A673 (cell line): ENCODE measurements around the gene MYMK. TPM values are rescaled to one million over a fixed set of nuclear protein-coding genes. Genes with fewer than 3 reads are reported as not detected.

Experiments used
- BruUV-seq: library from RNA; stranded (reverse); fragments of 400-500 nt; replicated peaks from 2 replicates; lab custom pipeline; 2021; lab: Mats Ljungman, UMichigan
- CTCF ChIA-PET: fragments of 300-600 bp; sonication (Branson Sonifier 250); formaldehyde crosslinking; loops from one replicate; lab custom pipeline; 2022; ENCODE audit warnings: antibody characterized with exemption; lab: Charles Lee
- POLR2A ChIA-PET: fragments of 300-600 bp; sonication (Branson Sonifier 250); formaldehyde crosslinking; loops from one replicate; lab custom pipeline; 2022; ENCODE audit warnings: antibody characterized with exemption; ENCODE audit not compliant: low non-redundant PET; lab: Charles Lee
- DNase-seq: peaks from one replicate; pipeline ENCODE4 v3.0.0-alpha.2; 2015; ENCODE audit warnings: low spot score
- H3K27ac ChIP-seq: fragments of 200-600 bp; sonication (generic); 2 replicates; pipeline ENCODE4 v1.5.1; 2016; ENCODE audit warnings: mixed run types, low read depth, mild to moderate bottlenecking, mixed read lengths, antibody characterized with exemption, low read length; ENCODE audit not compliant: poor library complexity, severe bottlenecking
- H3K27me3 ChIP-seq: fragments of 200-600 bp; sonication (generic); replicated peaks from 2 replicates; pipeline ENCODE4 v1.6.1; 2017; ENCODE audit warnings: mixed run types, low read depth, mild to moderate bottlenecking, mixed read lengths, antibody characterized with exemption, low read length; ENCODE audit not compliant: insufficient read depth, poor library complexity
- H3K36me3 ChIP-seq: fragments of 200-600 bp; sonication (generic); 2 replicates; pipeline ENCODE4 v1.6.1; 2016; ENCODE audit warnings: mixed run types, mild to moderate bottlenecking, mixed read lengths, antibody characterized with exemption, low read length; ENCODE audit not compliant: insufficient read depth, poor library complexity, severe bottlenecking
- H3K4me1 ChIP-seq: fragments of 200-600 bp; sonication (generic); 2 replicates; pipeline ENCODE4 v1.6.1; 2017; ENCODE audit warnings: mixed run types, mild to moderate bottlenecking, mixed read lengths, antibody characterized with exemption, low read length; ENCODE audit not compliant: insufficient read depth, poor library complexity, severe bottlenecking
- H3K4me3 ChIP-seq: fragments of 200-600 bp; sonication (generic); 2 replicates; pipeline ENCODE4 v1.5.1; 2016; ENCODE audit warnings: low read depth, mixed run types, mild to moderate bottlenecking, mixed read lengths, low read length; ENCODE audit not compliant: poor library complexity, severe bottlenecking
- H3K9me3 ChIP-seq: fragments of 200-600 bp; sonication (generic); 2 replicates; pipeline ENCODE4 v1.6.1; 2016; ENCODE audit warnings: mixed run types, low read depth, mild to moderate bottlenecking, mixed read lengths, antibody characterized with exemption, low read length; ENCODE audit not compliant: poor library complexity, severe bottlenecking
- CTCF ChIP-seq: fragments of 300-800, 200-600 bp; sonication (generic); conservative IDR thresholded peaks from 2 replicates; pipeline ENCODE4 v1.5.1; 2017; ENCODE audit warnings: low read depth, mild to moderate bottlenecking, antibody characterized with exemption, low read length, moderate library complexity, mixed read lengths
- EZH2 ChIP-seq: fragments of 200-600 bp; sonication (generic); IDR thresholded peaks from 2 replicates; pipeline ENCODE4 v1.6.1; 2017; ENCODE audit warnings: borderline replicate concordance, low read depth, mild to moderate bottlenecking, mixed read lengths, antibody characterized with exemption, low read length; ENCODE audit not compliant: poor library complexity, severe bottlenecking
- intact Hi-C: fragments of 100-400 bp; cut with micrococcal nuclease; formaldehyde crosslinking; loops from one replicate; pipeline ENCODE4 v1.10.0; 2022; ENCODE audit not compliant: unreplicated experiment
- total RNA-seq: library from RNA; stranded (reverse); gene quantifications from 2 replicates; pipeline ENCODE4 v1.2.3, GENCODE V29; 2021

MYMK gene
- total RNA-seq, 1 experiment from 2014 or later, result not detected

GRCh38 chr9:133563291-133563796, 38.6 kb upstream of the MYMK start:
- intact Hi-C loops, result no loop called here
- H3K9me3 ChIP-seq, result no peaks in the 10 kb centered on the region
- TF ChIP-seq CTCF (no peak), EZH2 (no peak)
- POLR2A ChIA-PET, result no interaction called here
- no peak overlapping the region for H3K4me3 ChIP-seq
- DNase-seq, result peak; percentile 65
- no peak overlapping the region for H3K27ac ChIP-seq
- H3K4me1 ChIP-seq, result peaks cover 13% of the 10 kb centered on the region
- no TSS peak for BruUV-seq
- CTCF ChIA-PET, result no interaction called here
- no peaks in the 10 kb centered on the region for H3K27me3 ChIP-seq
- no peaks in the 10 kb centered on the region for H3K36me3 ChIP-seq

GRCh38 chr9:133562611-133563290, 38.0 kb upstream of the MYMK start:
- Histone ChIP-seq H3K27me3 (no peaks in the 10 kb centered on the region), H3K9me3 (no peaks in the 10 kb centered on the region), H3K4me1 (peaks cover 15% of the 10 kb centered on the region), H3K36me3 (no peaks in the 10 kb centered on the region), H3K27ac (no peak overlapping the region), H3K4me3 (no peak overlapping the region)
- intact Hi-C loops, result no loop called here
- no peak for DNase-seq
- CTCF ChIA-PET, result no interaction called here
- TF ChIP-seq CTCF (no peak), EZH2 (no peak)
- BruUV-seq, result no TSS peak
- POLR2A ChIA-PET, result no interaction called here

- no peak for TF ChIP-seq CTCF
- no peak for TF ChIP-seq EZH2
- Histone ChIP-seq H3K9me3 (no peaks in the 10 kb centered on the region), H3K36me3 (no peaks in the 10 kb centered on the region), H3K4me1 (peaks cover 15% of the 10 kb centered on the region), H3K4me3 (no peak overlapping the region), H3K27me3 (no peaks in the 10 kb centered on the region), H3K27ac (no peak overlapping the region)
- DNase-seq, result no peak
- no TSS peak for BruUV-seq
- ChIA-PET POLR2A (no interaction called here), CTCF (no interaction called here)
- intact Hi-C loops, result no loop called here
Observed at GRCh38 chr9:133561976-133562554, 37.3 kb upstream of the MYMK start.
